HepG2 (cell line): ENCODE data around the gene HDAC3. TPM values are rescaled to one million over a fixed set of nuclear protein-coding genes. Genes with fewer than 3 reads are reported as not detected.

Experiments used
- ATAC-seq: fragments of 200-7000 bp; cut with Tn5 transposase; 3 replicates; pipeline ENCODE4 v1.9.1; 2020; ENCODE audit warnings: mild to moderate bottlenecking, moderate library complexity
- BruUV-seq: library from RNA; stranded (reverse); fragments of 400-500 nt; replicated peaks from 2 replicates; lab custom pipeline; 2021; lab: Mats Ljungman, UMichigan
- CTCF ChIA-PET: fragments of 300-600 bp; formaldehyde crosslinking; extraction: SDS; loops from one replicate; lab custom pipeline; 2021; ENCODE audit warnings: low total read pairs, inconsistent platforms, low intra/inter-chr PET ratio; lab: Yijun Ruan, JAX
- POLR2A ChIA-PET: fragments of 350-600 bp; sonication (Branson Sonifier 250); formaldehyde crosslinking; loops from one replicate; lab custom pipeline; 2020; ENCODE audit warnings: antibody characterized with exemption, inconsistent platforms; lab: Yijun Ruan, JAX
- DNase-seq: peaks from one replicate; pipeline ENCODE4 v3.0.0-alpha.2; 2015; ENCODE audit warnings: low spot score
- FAIRE-seq: peaks from 3 replicates; lab custom pipeline; 2011; peaks lifted over from hg19 to GRCh38; lab: Jason Lieb, UNC
- H2AFZ ChIP-seq: one replicate; pipeline ENCODE4 v1.6.1; 2011; ENCODE audit warnings: low read length, inconsistent platforms
- H3K27ac ChIP-seq: fragments of 300-600 bp; 3 replicates; pipeline ENCODE4 v1.8.0; 2011; ENCODE audit warnings: mixed run types, mild to moderate bottlenecking, mixed read lengths, low read length, inconsistent platforms; ENCODE audit not compliant: insufficient read depth; ENCODE audit errors: extremely low read length
- H3K27me3 ChIP-seq, 2 experiments: fragments of 200-600 bp in 1 of 2; 2 replicates in 1 of 2; 3 replicates in 1 of 2; pipeline versions ENCODE4 v1.6.0 to v1.8.0; 2011; ENCODE audit warnings: low read length in 2 of 2, mild to moderate bottlenecking in 2 of 2, moderate library complexity in 2 of 2, inconsistent platforms in 1 of 2; ENCODE audit not compliant: insufficient read depth in 2 of 2, control insufficient read depth in 1 of 2
- H3K36me3 ChIP-seq, 2 experiments: fragments of 200-600 bp in 1 of 2; replicated peaks in 1 of 2; 2 replicates in 1 of 2; 3 replicates in 1 of 2; pipeline versions ENCODE4 v1.5.1 to v1.8.0; 2011; ENCODE audit warnings: low read length in 2 of 2, inconsistent platforms in 1 of 2; ENCODE audit not compliant: insufficient read depth in 2 of 2, control insufficient read depth in 1 of 2
- H3K4me1 ChIP-seq: 2 replicates; pipeline ENCODE4 v1.5.1; 2012; ENCODE audit warnings: low read length, inconsistent platforms; ENCODE audit not compliant: insufficient read depth
- H3K4me2 ChIP-seq: 2 replicates; pipeline ENCODE4 v1.6.0; 2011; ENCODE audit warnings: low read depth, low read length, inconsistent platforms
- H3K4me3 ChIP-seq, 3 experiments: fragments of 200-600 bp in 1 of 3; sonication (generic), shearing (Covaris generic) in 1 of 3; replicated peaks in 1 of 3; 2 replicates each; pipeline ENCODE4 v1.5.1; 2011 to 2016; ENCODE audit warnings: low read length in 3 of 3, inconsistent platforms in 2 of 3, low read depth in 2 of 3, mild to moderate bottlenecking in 2 of 3, control low read depth in 1 of 3, mixed read lengths in 1 of 3; ENCODE audit not compliant: insufficient read depth in 1 of 3
- H3K79me2 ChIP-seq: one replicate; pipeline ENCODE4 v1.6.1; 2011; ENCODE audit warnings: low read length, inconsistent platforms; ENCODE audit not compliant: insufficient read depth
- H3K9ac ChIP-seq: 2 replicates; pipeline ENCODE4 v1.6.0; 2011; ENCODE audit warnings: mild to moderate bottlenecking, low read depth, low read length, inconsistent platforms; ENCODE audit not compliant: insufficient read depth
- H3K9me3 ChIP-seq: 2 replicates; pipeline ENCODE4 v1.5.1; 2012; ENCODE audit warnings: mild to moderate bottlenecking, low read length
- H4K20me1 ChIP-seq: 2 replicates; pipeline ENCODE4 v1.6.0; 2011; ENCODE audit warnings: inconsistent platforms, mild to moderate bottlenecking, low read length, moderate library complexity; ENCODE audit not compliant: insufficient read depth
- DPF2 ChIP-seq: sonication (generic); formaldehyde crosslinking; IDR thresholded peaks from 2 replicates; pipeline ENCODE4 v1.4.0; 2020; ENCODE audit warnings: mild to moderate bottlenecking, low read depth, missing genetic modification reagents, borderline replicate concordance
- ERF ChIP-seq: IDR thresholded peaks from 2 replicates; pipeline ENCODE4 v1.6.1; 2018; ENCODE audit warnings: missing biosample characterization, missing genetic modification reagents
- HDAC1 ChIP-seq: sonication (generic); formaldehyde crosslinking; IDR thresholded peaks from 2 replicates; pipeline ENCODE4 v1.5.1; 2020; ENCODE audit warnings: mild to moderate bottlenecking, missing genetic modification reagents
- PREB ChIP-seq: sonication (generic); formaldehyde crosslinking; IDR thresholded peaks from 2 replicates; pipeline ENCODE4 v1.4.0; 2020; ENCODE audit warnings: missing genetic modification reagents
- ZBTB14 ChIP-seq: sonication (generic); formaldehyde crosslinking; IDR thresholded peaks from 2 replicates; pipeline ENCODE4 v1.4.0; 2020; ENCODE audit warnings: missing genetic modification reagents
- ZGPAT ChIP-seq: IDR thresholded peaks from 2 replicates; pipeline ENCODE4 v1.6.1; 2016; ENCODE audit warnings: mild to moderate bottlenecking
- ZNF205 ChIP-seq: IDR thresholded peaks from 2 replicates; pipeline ENCODE4 v1.6.1; 2018; ENCODE audit warnings: missing biosample characterization, missing genetic modification reagents
- ZNF318 ChIP-seq: sonication (generic); formaldehyde crosslinking; IDR thresholded peaks from 2 replicates; pipeline ENCODE4 v1.4.0; 2020; ENCODE audit warnings: mild to moderate bottlenecking, missing genetic modification reagents
- ZNF639 ChIP-seq: conservative IDR thresholded peaks from 2 replicates; pipeline ENCODE4 v1.6.1; 2018; ENCODE audit warnings: missing genetic modification reagents
- WGBS: methylation state at CpG from one replicate; pipeline ENCODE4 v1.1.6; 2017; ENCODE audit warnings: low lambda C conversion rate; 5-methylcytosine and 5-hydroxymethylcytosine counted together
- in situ Hi-C: cut with HindIII; loops from 2 replicates; pipeline ENCODE4 v1.10.0; 2017; ENCODE audit warnings: low pct_unique_long_range_greater_than_20kb; ENCODE audit not compliant: extremely low pct_ligation_motif_present
- intact Hi-C: fragments of 100-400 bp; cut with micrococcal nuclease; formaldehyde crosslinking; loops from one replicate; pipeline ENCODE4 v1.10.0; 2022; ENCODE audit not compliant: unreplicated experiment
- polyA plus RNA-seq, 8 experiments: library from polyadenylated mRNA; depleted of rRNA in 3 of 8; stranded (reverse) in 7 of 8; unstranded in 1 of 8; fragments of >200 nt; fragmentation: Illumina TruSeq in 4 of 8; extraction: Trizol in 4 of 8; gene quantifications; 2 replicates each; pipeline versions ENCODE4 v1.2.1 to v1.2.3, GENCODE V29; 2011 to 2016; ENCODE audit warnings: low read depth in 4 of 8, missing spikeins in 1 of 8, mixed read lengths in 1 of 8; ENCODE audit not compliant: insufficient read depth in 1 of 8
- total RNA-seq, 5 experiments: library from RNA; depleted of rRNA; stranded (reverse); fragments of >200 nt; fragmentation: Illumina TruSeq; extraction: Trizol; gene quantifications; 2 replicates each; pipeline ENCODE4 v1.2.3, GENCODE V29; 2016; ENCODE audit warnings: low read depth in 1 of 5

Gene HDAC3
- total and polyA plus RNA-seq, 2 of the 13 experiments (the other 11 are each of a cell fraction or from before 2014, with no cell fraction given), result 84.0 to 94.1 TPM

- TF ChIP-seq PREB (CRISPR knock-in tag), result no peak
- TF ChIP-seq, all 625 proteins: peak for 0
Measured at GRCh38 chr5:141585594-141585993, 51.1 kb downstream of the HDAC3 start (continued).

- H3K27me3 ChIP-seq, result no peaks in the 10 kb centered on the region
- FAIRE-seq, result no peak
- TF ChIP-seq ZNF639 (CRISPR knock-in tag) (no peak), ZNF318 (CRISPR knock-in tag) (no peak), DPF2 (CRISPR knock-in tag) (no peak), HDAC1 (CRISPR knock-in tag) (no peak), ERF (CRISPR knock-in tag) (no peak), ZGPAT (CRISPR knock-in tag) (no peak), ZNF205 (CRISPR knock-in tag) (no peak), ZBTB14 (CRISPR knock-in tag) (no peak)
Measured at GRCh38 chr5:141574122-141574510, 62.5 kb downstream of the HDAC3 start.

More at GRCh38 chr5:141574122-141574510, 62.5 kb downstream of the HDAC3 start:
- ATAC-seq (no peak), DNase-seq (no peak)
- ChIA-PET CTCF (no interaction called here), POLR2A (interaction anchor here (1.0 kb wide), 1 partner anchor 18 kb away, joined by 3 read pairs; no protein-coding TSS in a partner anchor)
- H3K79me2 ChIP-seq, result no peaks in the 10 kb centered on the region
- H3K9ac ChIP-seq, result no peak overlapping the region
- in situ Hi-C loops, result no loop called here
- no peak overlapping the region for H3K27ac ChIP-seq
- no peak overlapping the region for H3K4me3 ChIP-seq
- 100% methylated on average over 2 of the region's 2 CpGs for WGBS
- H3K4me2 ChIP-seq, result no peak overlapping the region
- no peaks in the 10 kb centered on the region for H4K20me1 ChIP-seq
- peaks cover 21 to 73% of the 10 kb centered on the region in 2 experiments for H3K36me3 ChIP-seq
- intact Hi-C loops, result no loop called here
- H3K4me1 ChIP-seq, result no peaks in the 10 kb centered on the region
- H2AFZ ChIP-seq, result no peak overlapping the region
- BruUV-seq, result no TSS peak
- H3K9me3 ChIP-seq, result no peaks in the 10 kb centered on the region
